H1 (cell line): Measurements from ENCODE around the gene ZFAND4.

Experiments used
- ATF3 ChIP-seq: IDR thresholded peaks from 2 replicates; pipeline ENCODE4 v1.6.1; 2011; ENCODE audit warnings: low read depth, mild to moderate bottlenecking, low read length; ENCODE audit not compliant: insufficient read depth
- CHD1 ChIP-seq: IDR thresholded peaks from 2 replicates; pipeline ENCODE4 v1.6.1; 2012; ENCODE audit warnings: low read depth, low read length, improper control_type of control experiment
- CTCF ChIP-seq, 3 experiments: IDR thresholded peaks; 1 replicate in 2 of 3; 2 replicates in 1 of 3; pipeline versions ENCODE4 v1.5.1 to v1.6.1; 2011; ENCODE audit warnings: low read length in 3 of 3, mild to moderate bottlenecking in 3 of 3, inconsistent platforms in 2 of 3, low read depth in 1 of 3, moderate library complexity in 1 of 3; ENCODE audit not compliant: insufficient read depth in 1 of 3; ENCODE audit errors: control extremely low read depth in 1 of 3
- EP300 ChIP-seq, 2 experiments: IDR thresholded peaks; 1 replicate in 1 of 2; 2 replicates in 1 of 2; pipeline ENCODE4 v1.6.1; 2011 to 2012; ENCODE audit warnings: low read depth in 2 of 2, low read length in 2 of 2, mild to moderate bottlenecking in 2 of 2, borderline replicate concordance in 1 of 2, inconsistent platforms in 1 of 2, moderate library complexity in 1 of 2

GRCh38 chr10:45596526-45596925 is 76.0 kb downstream of the ZFAND4 start:
- TF ChIP-seq ATF3 (no peak), CHD1 (no peak), CTCF (IDR thresholded peaks at IDR 0.05; ENCODE audit: control extremely low read depth in 1 of 3, insufficient read depth in 1 of 3, low read depth in 1 of 3, low read length in 3 of 3) (no peak), EP300 (IDR thresholded peaks at IDR 0.05; ENCODE audit: borderline replicate concordance in 1 of 2, low read depth in 2 of 2, low read length in 2 of 2) (no peak)
